ENCODE data around the gene MOCOS.

MOCOS gene

DNA sequence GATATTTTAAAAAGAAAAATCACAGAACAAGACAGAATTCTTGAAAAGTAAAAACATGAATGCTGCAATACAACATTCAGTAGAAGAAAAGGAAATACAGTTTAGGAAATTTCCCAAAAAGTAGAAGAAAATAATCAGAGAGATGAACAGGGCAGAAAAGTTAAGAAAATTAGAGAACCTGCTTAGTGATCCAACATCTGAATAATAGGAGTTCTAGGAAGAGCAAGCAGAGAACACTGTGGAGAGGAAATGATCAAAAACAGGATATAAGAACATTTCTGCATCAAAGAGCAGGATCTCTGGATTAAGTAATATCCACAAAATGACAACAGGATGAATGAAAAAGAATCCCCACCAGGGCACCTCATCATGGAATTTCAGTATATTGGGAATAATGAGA, 101.4 kb downstream of the MOCOS start:
- H3K27me3 ChIP-seq: no peaks in the 10 kb centered on the region
- H3K4me1 ChIP-seq: no peaks in the 10 kb centered on the region
- H3K36me3 ChIP-seq: no peaks in the 10 kb centered on the region
- no peaks in the 10 kb centered on the region for H3K9me3 ChIP-seq
- TF ChIP-seq, protein P1, sequence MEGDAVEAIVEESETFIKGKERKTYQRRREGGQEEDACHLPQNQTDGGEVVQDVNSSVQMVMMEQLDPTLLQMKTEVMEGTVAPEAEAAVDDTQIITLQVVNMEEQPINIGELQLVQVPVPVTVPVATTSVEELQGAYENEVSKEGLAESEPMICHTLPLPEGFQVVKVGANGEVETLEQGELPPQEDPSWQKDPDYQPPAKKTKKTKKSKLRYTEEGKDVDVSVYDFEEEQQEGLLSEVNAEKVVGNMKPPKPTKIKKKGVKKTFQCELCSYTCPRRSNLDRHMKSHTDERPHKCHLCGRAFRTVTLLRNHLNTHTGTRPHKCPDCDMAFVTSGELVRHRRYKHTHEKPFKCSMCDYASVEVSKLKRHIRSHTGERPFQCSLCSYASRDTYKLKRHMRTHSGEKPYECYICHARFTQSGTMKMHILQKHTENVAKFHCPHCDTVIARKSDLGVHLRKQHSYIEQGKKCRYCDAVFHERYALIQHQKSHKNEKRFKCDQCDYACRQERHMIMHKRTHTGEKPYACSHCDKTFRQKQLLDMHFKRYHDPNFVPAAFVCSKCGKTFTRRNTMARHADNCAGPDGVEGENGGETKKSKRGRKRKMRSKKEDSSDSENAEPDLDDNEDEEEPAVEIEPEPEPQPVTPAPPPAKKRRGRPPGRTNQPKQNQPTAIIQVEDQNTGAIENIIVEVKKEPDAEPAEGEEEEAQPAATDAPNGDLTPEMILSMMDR (IDR thresholded peaks at IDR 0.05; ENCODE audit: low read depth, low read length): no peak
- DNase-seq: no peak
- no peak overlapping the region for H3K4me3 ChIP-seq (ENCODE audit: low read depth, low read length)

DNA sequence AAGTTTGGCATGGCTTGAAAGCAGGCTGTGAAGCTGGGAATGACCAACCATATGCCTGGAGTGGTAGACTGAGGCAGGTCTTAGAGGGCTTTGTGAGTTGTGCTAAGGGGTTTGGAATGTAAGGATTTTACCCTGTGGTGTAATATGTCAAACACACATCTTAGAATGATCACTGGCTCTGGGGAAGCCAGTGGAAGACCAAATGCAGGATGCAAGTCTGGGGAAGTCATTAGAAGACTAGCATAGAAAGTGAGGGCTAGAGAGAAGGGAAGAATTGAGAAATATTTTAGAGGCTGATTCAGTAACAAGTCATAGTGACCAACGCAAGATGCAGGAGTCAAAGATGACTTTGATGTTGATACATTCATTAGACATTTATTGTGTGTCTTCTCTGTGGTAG, 106.7 kb downstream of the MOCOS start:
- no peak for DNase-seq
- H3K4me1 ChIP-seq: no peaks in the 10 kb centered on the region
- peaks cover 5% of the 10 kb centered on the region; the same call in 1 of the 2 replicates for H3K27me3 ChIP-seq
- no peaks in the 10 kb centered on the region for H3K36me3 ChIP-seq
- H3K9me3 ChIP-seq: no peaks in the 10 kb centered on the region
- TF ChIP-seq, protein P1 (IDR thresholded peaks at IDR 0.05; ENCODE audit: low read depth, low read length): no peak
- no peak overlapping the region for H3K4me3 ChIP-seq (ENCODE audit: low read depth, low read length)

DNA sequence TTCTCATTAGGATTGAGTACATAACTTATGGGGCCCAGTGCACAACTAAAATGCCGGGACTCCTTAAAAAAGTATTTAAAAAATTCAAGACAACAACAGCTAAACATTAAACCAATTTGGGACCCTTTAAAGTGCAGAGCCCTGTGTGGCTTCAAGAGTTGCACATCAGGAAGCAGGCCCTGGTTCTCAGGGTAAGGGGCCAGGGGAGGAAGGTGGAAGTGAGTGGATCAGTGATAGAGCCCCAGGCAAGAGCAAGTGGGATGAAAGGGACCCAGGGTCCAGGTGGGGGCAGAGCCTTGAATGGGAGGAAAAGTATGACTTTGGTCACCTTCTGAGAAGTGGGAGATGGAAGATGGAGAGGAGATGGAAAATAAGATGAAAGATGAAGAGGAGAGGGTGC, 107.9 kb downstream of the MOCOS start:
- TF ChIP-seq, protein P1 (IDR thresholded peaks at IDR 0.05; ENCODE audit: low read depth, low read length): no peak
- no peak overlapping the region for H3K4me3 ChIP-seq (ENCODE audit: low read depth, low read length)
- H3K27me3 ChIP-seq: peaks cover 7% of the 10 kb centered on the region; the same call in 1 of the 2 replicates

DNA sequence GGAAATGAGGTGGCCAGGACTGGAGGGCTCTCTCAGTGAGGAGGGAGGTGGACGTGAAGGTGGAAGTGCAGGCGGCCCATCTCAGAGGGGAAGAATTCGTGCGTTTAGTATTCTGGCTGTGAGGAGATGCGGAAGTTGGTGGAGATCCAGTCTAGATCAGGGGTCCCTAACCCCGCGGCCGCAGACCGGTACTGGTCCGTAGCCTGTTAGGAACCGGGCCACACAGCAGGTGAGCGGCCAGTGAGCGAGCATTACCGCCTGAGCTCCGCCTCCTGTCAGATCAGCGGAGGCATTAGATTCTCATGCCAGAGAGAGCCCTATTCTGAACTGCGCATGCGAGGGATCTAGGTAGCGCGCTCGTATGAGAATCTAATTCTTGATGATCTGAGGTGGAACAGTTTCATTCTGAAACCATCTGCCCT, 108.6 kb downstream of the MOCOS start:
- no peak for DNase-seq
- TF ChIP-seq, protein P1 (IDR thresholded peaks at IDR 0.05; ENCODE audit: low read depth, low read length): no peak
- no peak overlapping the region for H3K4me3 ChIP-seq (ENCODE audit: low read depth, low read length)
- no peaks in the 10 kb centered on the region for H3K36me3 ChIP-seq
- H3K4me1 ChIP-seq: no peaks in the 10 kb centered on the region
- peaks cover 7% of the 10 kb centered on the region; the same call in 1 of the 2 replicates for H3K27me3 ChIP-seq
- H3K9me3 ChIP-seq: no peaks in the 10 kb centered on the region

More for the DNA sequence above, 107.9 kb downstream of the MOCOS start:
- no peaks in the 10 kb centered on the region for H3K9me3 ChIP-seq
- H3K4me1 ChIP-seq: no peaks in the 10 kb centered on the region
- H3K36me3 ChIP-seq: no peaks in the 10 kb centered on the region
- no peak for DNase-seq

DNA sequence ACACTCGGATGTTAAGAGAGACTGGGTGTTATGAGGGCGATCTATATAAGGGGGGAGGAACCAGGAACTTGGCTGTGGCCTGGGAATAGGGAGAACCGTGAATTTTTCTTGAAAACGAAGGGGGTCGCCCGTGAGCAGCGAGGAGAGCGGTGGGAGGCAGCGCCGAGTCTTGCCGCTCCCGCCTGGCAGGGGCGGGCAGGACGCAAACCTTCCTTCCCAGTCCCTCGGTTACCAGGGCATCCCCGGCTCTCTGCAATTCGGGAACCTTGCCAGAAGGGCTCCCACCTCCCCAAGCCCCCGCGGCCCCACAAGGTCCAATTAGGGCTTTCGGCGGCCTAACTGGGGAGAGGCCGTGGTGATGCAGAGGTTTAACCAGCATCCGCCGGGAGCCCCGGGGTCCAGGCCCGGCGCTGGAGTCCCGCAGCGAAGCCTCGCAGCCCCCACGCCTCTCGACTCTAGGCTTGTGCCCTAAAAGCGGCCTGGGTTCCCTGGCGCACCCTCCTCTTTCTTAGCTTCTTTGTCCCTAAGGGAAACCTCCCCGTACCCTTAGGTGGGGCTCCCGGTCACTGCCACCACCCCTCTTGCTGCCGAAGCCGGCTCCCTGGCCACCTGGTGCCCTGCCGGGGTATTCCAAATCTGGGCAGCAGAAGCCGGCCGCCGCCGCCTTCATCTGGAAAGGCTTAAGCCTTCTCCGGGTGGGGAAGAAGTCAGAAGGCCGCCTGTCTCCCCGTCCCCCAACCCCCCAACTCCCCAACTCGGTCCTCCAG, 109.5 kb downstream of the MOCOS start:
- H3K27me3 ChIP-seq: peaks cover 7% of the 10 kb centered on the region; the same call in 1 of the 2 replicates

More for the DNA sequence above, 109.5 kb downstream of the MOCOS start:
- Histone ChIP-seq H3K4me1 (no peaks in the 10 kb centered on the region), H3K9me3 (no peaks in the 10 kb centered on the region), H3K36me3 (no peaks in the 10 kb centered on the region), H3K4me3 (ENCODE audit: low read depth, low read length) (peak overlapping the region; percentile 51)
- TF ChIP-seq, protein P1 (IDR thresholded peaks at IDR 0.05; ENCODE audit: low read depth, low read length): peak; percentile 19; the same call in 1 of the 2 replicates
- peak; percentile 72 for DNase-seq
